Fibroblast of the aortic adventitia (primary cell): ENCODE results near the gene DOP1B. TPM values are rescaled to one million over a fixed set of nuclear protein-coding genes. Genes with fewer than 3 reads are reported as not detected.

Experiments
- DNase-seq: peaks from one replicate; pipeline ENCODE4 v3.0.0-alpha.2; 2010; ENCODE audit warnings: low read depth
- H3K4me3 ChIP-seq: 2 replicates; pipeline ENCODE4 v1.5.1; 2011; ENCODE audit warnings: low read depth, mild to moderate bottlenecking, control low read depth, low read length, moderate library complexity
- CTCF ChIP-seq: IDR thresholded peaks from 2 replicates; pipeline ENCODE4 v1.5.1; 2011; ENCODE audit warnings: mild to moderate bottlenecking, low read length, control low read depth, inconsistent platforms; ENCODE audit not compliant: insufficient read depth
- total RNA-seq: library from RNA; depleted of rRNA; stranded (reverse); fragments of >200 nt; gene quantifications from 2 replicates; pipeline ENCODE4 v1.2.3, GENCODE V29; 2012; ENCODE audit warnings: low replicate concordance

The DOP1B gene
- total RNA-seq, 1 donor: 25.8 TPM

- no peak for TF ChIP-seq CTCF
- DNase-seq: no peak
- H3K4me3 ChIP-seq: no peak overlapping the region
These were observed 7.4 kb downstream of the DOP1B start for GRCh38 chr21:36163750-36164741.

GRCh38 chr21:36165356-36165755, 8.7 kb downstream of the DOP1B start:
- no peak for TF ChIP-seq CTCF
- no peak overlapping the region for H3K4me3 ChIP-seq
- DNase-seq: no peak

GRCh38 chr21:36166705-36167104, 10.1 kb downstream of the DOP1B start:
- DNase-seq: no peak
- H3K4me3 ChIP-seq: no peak overlapping the region
- no peak for TF ChIP-seq CTCF

GRCh38 chr21:36167541-36167940, 10.9 kb downstream of the DOP1B start:
- TF ChIP-seq CTCF: no peak
- no peak for DNase-seq
- no peak overlapping the region for H3K4me3 ChIP-seq

- DNase-seq: no peak
- TF ChIP-seq CTCF: no peak
- H3K4me3 ChIP-seq: no peak overlapping the region
These were observed 13.0 kb downstream of the DOP1B start for GRCh38 chr21:36169470-36170128.

GRCh38 chr21:36170823-36171222, 14.2 kb downstream of the DOP1B start:
- no peak for TF ChIP-seq CTCF
- H3K4me3 ChIP-seq: no peak overlapping the region
- no peak for DNase-seq
